Neuronal stem cell (in vitro differentiated cells): ENCODE measurements around the gene KLHL24.

Experiments
- DNase-seq: peaks from one replicate; pipeline ENCODE4 v3.0.0-alpha.2; 2013; ENCODE audit warnings: low spot score
- H2AFZ ChIP-seq: one replicate; pipeline ENCODE4 v1.6.1; 2013; ENCODE audit warnings: mild to moderate bottlenecking, low read length, inconsistent platforms
- H2AK5ac ChIP-seq: 2 replicates; pipeline ENCODE4 v1.6.1; 2013; ENCODE audit warnings: low read depth, mild to moderate bottlenecking, inconsistent platforms, low read length, moderate library complexity, mixed read lengths
- H2BK120ac ChIP-seq: 2 replicates; pipeline ENCODE4 v1.6.1; 2013; ENCODE audit warnings: low read depth, mild to moderate bottlenecking, inconsistent platforms, low read length, moderate library complexity, mixed read lengths
- H2BK12ac ChIP-seq: one replicate; pipeline ENCODE4 v1.6.1; 2013; ENCODE audit warnings: low read length, inconsistent platforms
- H2BK15ac ChIP-seq: 2 replicates; pipeline ENCODE4 v1.6.1; 2013; ENCODE audit warnings: mild to moderate bottlenecking, low read length, inconsistent platforms, mixed read lengths
- H2BK5ac ChIP-seq: one replicate; pipeline ENCODE4 v1.6.1; 2013; ENCODE audit warnings: inconsistent platforms, mild to moderate bottlenecking, low read length, moderate library complexity
- H3K14ac ChIP-seq: one replicate; pipeline ENCODE4 v1.6.1; 2013; ENCODE audit warnings: low read length, inconsistent platforms
- H3K18ac ChIP-seq: 2 replicates; pipeline ENCODE4 v1.6.1; 2013; ENCODE audit warnings: low read length, inconsistent platforms
- H3K23ac ChIP-seq: 2 replicates; pipeline ENCODE4 v1.6.1; 2013; ENCODE audit warnings: low read depth, mild to moderate bottlenecking, mixed read lengths, low read length, inconsistent platforms; ENCODE audit not compliant: poor library complexity
- H3K27ac ChIP-seq: replicated peaks from 3 replicates; pipeline ENCODE4 v1.5.1; 2013; ENCODE audit warnings: low read length, inconsistent platforms
- H3K27me3 ChIP-seq, 3 experiments: 2 replicates each; pipeline ENCODE4 v1.6.1; 2013; ENCODE audit warnings: low read length in 3 of 3, mild to moderate bottlenecking in 2 of 3, inconsistent platforms in 1 of 3, low read depth in 1 of 3, mixed read lengths in 1 of 3, moderate library complexity in 1 of 3; ENCODE audit not compliant: control insufficient read depth in 3 of 3, insufficient read depth in 3 of 3
- H3K36me3 ChIP-seq, 2 donors: replicated peaks in 1 of 2; 2 replicates each; pipeline ENCODE4 v1.6.1; 2013; ENCODE audit warnings: low read length in 2 of 2; ENCODE audit not compliant: control insufficient read depth in 2 of 2, insufficient read depth in 2 of 2
- H3K4ac ChIP-seq: 2 replicates; pipeline ENCODE4 v1.6.1; 2013; ENCODE audit warnings: inconsistent platforms, mild to moderate bottlenecking, low read length, moderate library complexity
- H3K4me1 ChIP-seq, 2 donors: 1 replicate in 1 of 2; 2 replicates in 1 of 2; pipeline ENCODE4 v1.6.1; 2013; ENCODE audit warnings: low read length in 2 of 2, low read depth in 1 of 2; ENCODE audit not compliant: control insufficient read depth in 2 of 2, insufficient read depth in 1 of 2
- H3K4me2 ChIP-seq: one replicate; pipeline ENCODE4 v1.6.1; 2013; ENCODE audit warnings: mild to moderate bottlenecking, low read length, inconsistent platforms; ENCODE audit not compliant: insufficient read depth, poor library complexity, severe bottlenecking
- H3K4me3 ChIP-seq, 2 donors: 2 replicates each; pipeline ENCODE4 v1.5.1; 2013; ENCODE audit warnings: low read length in 2 of 2, mild to moderate bottlenecking in 2 of 2, inconsistent platforms in 1 of 2, moderate library complexity in 1 of 2
- H3K79me1 ChIP-seq: one replicate; pipeline ENCODE4 v1.6.1; 2013; ENCODE audit warnings: low read depth, mild to moderate bottlenecking, inconsistent platforms, low read length, moderate library complexity
- H3K9ac ChIP-seq: one replicate; pipeline ENCODE4 v1.6.1; 2013; ENCODE audit warnings: mild to moderate bottlenecking, low read depth, low read length, inconsistent platforms; ENCODE audit not compliant: poor library complexity
- H3K9me3 ChIP-seq, 2 donors: replicated peaks in 1 of 2; 2 replicates each; pipeline versions ENCODE3 to v1.6.1; 2013; ENCODE audit warnings: low read length in 2 of 2, mild to moderate bottlenecking in 2 of 2, inconsistent platforms in 1 of 2, low read depth in 1 of 2, mixed read lengths in 1 of 2, moderate library complexity in 1 of 2; ENCODE audit not compliant: control insufficient read depth in 2 of 2, insufficient read depth in 1 of 2
- H4K8ac ChIP-seq: one replicate; pipeline ENCODE4 v1.6.1; 2013; ENCODE audit warnings: low read depth, mild to moderate bottlenecking, inconsistent platforms, low read length, moderate library complexity
- H4K91ac ChIP-seq: one replicate; pipeline ENCODE4 v1.6.1; 2013; ENCODE audit warnings: low read length, low read depth, mild to moderate bottlenecking, inconsistent platforms; ENCODE audit not compliant: poor library complexity
- WGBS, 2 donors: extraction: QIAGEN DNeasy Blood & Tissue Kit; methylation state at CpG; one replicate each; pipeline ENCODE4 v1.1.7; 2013; ENCODE audit warnings: missing lambda C conversion rate in 2 of 2, mixed read lengths in 1 of 2; ENCODE audit not compliant: insufficient read length in 2 of 2, insufficient replicate concordance in 1 of 2; ENCODE audit errors: extremely low coverage in 2 of 2; 5-methylcytosine and 5-hydroxymethylcytosine counted together

Gene KLHL24

DNA sequence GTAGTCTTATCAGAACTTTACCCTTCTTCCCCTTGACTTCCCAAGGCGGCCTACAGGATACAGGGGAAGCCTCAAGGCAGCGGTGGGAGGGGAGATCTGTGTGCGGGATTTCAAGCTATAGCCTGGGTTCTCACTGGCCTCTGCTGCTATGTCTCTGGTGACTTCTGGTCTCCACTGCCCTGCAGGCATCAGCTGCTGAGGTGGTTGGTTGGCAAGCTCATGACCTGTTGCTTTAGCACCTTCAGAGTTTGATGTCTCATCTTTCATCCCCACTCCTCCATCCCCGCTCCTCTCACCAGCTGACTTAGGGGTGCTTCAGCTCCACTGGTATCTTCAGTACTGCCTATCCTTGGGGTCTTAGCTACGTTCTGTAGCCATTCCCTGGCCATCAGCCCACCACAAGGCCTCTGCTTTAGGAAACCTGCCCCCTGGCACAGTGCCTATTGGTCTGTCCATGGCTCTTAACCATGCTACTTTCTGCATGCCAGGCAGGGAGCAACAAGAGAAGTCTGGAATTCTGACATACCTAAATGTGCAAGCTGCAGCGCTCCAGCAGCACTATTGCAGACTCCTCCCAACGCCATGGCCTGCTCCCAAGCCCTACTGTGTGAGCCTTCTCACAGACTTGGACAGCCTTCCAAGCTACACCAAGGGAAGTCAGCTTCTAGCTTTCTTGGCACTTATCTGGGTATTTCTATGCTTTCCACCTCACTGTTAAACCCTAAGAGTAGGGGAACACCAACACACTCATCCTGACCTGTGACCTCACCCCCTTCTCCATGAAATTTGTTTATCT lies 60.3 kb downstream of the KLHL24 start:
- peaks cover 0 to 3% (median 0%) of the 10 kb centered on the region in 3 experiments for H3K27me3 ChIP-seq
- no peak overlapping the region for H4K91ac ChIP-seq
- H3K4ac ChIP-seq, result no peak overlapping the region
- H3K23ac ChIP-seq, result no peak overlapping the region
- no peak for DNase-seq
- no CpG with 5 or more reads among the region's 7 CpGs for WGBS, 2 donors
- peaks cover 5% of the 10 kb centered on the region for H3K79me1 ChIP-seq
- H3K4me3 ChIP-seq, result no peak overlapping the region
- no peaks in the 10 kb centered on the region for H3K36me3 ChIP-seq
- H2BK5ac ChIP-seq, result no peak overlapping the region
- no peak overlapping the region for H3K9ac ChIP-seq
- H3K14ac ChIP-seq, result no peak overlapping the region
- no peak overlapping the region for H2BK15ac ChIP-seq
- no peak overlapping the region for H2AFZ ChIP-seq
- no peaks in the 10 kb centered on the region for H3K9me3 ChIP-seq
- no peak overlapping the region for H4K8ac ChIP-seq
- H3K27ac ChIP-seq, result no peak overlapping the region
- peak overlapping the region; percentile 65 for H2BK12ac ChIP-seq
- H3K4me2 ChIP-seq, result no peak overlapping the region
- H2BK120ac ChIP-seq, result no peak overlapping the region
- H3K4me1 ChIP-seq, result peaks cover 4 to 5% of the 10 kb centered on the region in 2 donors
- peak overlapping the region; percentile 6 for H2AK5ac ChIP-seq
- H3K18ac ChIP-seq, result no peak overlapping the region

DNA sequence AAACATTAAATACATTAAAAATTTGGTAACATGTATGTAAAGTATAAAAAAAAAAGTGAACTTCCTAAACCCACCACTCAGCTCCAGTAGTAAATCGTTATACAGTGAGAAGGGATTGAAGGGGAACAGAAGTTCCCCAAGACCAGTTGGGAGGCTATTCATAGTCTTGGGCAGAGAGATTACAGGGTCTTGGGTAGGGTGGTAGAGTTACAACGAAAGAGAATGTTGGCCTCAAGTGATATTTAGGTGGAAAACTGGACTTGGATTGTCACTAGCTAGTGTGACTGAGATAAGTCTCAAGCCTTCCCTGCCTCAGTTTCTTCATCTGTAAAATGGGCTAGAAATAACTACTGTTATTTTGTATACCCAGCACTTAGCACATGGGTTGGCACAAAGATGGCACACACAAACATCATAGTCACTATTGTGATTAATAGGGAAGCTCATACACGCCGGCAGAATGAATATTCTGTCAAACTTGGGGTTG lies 61.7 kb downstream of the KLHL24 start:
- Histone ChIP-seq H3K4me1 (peaks cover 4 to 5% of the 10 kb centered on the region in 2 donors), H2BK5ac (no peak overlapping the region), H4K91ac (no peak overlapping the region), H4K8ac (no peak overlapping the region), H2AFZ (peak overlapping the region; percentile 95), H3K9ac (no peak overlapping the region), H3K27me3 (peaks cover 0 to 3% (median 0%) of the 10 kb centered on the region in 3 experiments), H3K9me3 (peaks cover 0 to 5% of the 10 kb centered on the region in 2 donors), H3K14ac (no peak overlapping the region), H2BK15ac (no peak overlapping the region), H3K4ac (no peak overlapping the region), H3K79me1 (peaks cover 5% of the 10 kb centered on the region), H3K4me3 (peak overlapping the region; percentile 64 to 95), H2BK12ac (no peak overlapping the region), H3K36me3 (peaks cover 4 to 13% of the 10 kb centered on the region in 2 donors), H2AK5ac (no peak overlapping the region), H3K23ac (no peak overlapping the region), H3K4me2 (no peak overlapping the region), H3K18ac (no peak overlapping the region), H2BK120ac (no peak overlapping the region), H3K27ac (no peak overlapping the region)
- no CpG with 5 or more reads among the region's 4 CpGs for WGBS, 2 donors
- no peak for DNase-seq

DNA sequence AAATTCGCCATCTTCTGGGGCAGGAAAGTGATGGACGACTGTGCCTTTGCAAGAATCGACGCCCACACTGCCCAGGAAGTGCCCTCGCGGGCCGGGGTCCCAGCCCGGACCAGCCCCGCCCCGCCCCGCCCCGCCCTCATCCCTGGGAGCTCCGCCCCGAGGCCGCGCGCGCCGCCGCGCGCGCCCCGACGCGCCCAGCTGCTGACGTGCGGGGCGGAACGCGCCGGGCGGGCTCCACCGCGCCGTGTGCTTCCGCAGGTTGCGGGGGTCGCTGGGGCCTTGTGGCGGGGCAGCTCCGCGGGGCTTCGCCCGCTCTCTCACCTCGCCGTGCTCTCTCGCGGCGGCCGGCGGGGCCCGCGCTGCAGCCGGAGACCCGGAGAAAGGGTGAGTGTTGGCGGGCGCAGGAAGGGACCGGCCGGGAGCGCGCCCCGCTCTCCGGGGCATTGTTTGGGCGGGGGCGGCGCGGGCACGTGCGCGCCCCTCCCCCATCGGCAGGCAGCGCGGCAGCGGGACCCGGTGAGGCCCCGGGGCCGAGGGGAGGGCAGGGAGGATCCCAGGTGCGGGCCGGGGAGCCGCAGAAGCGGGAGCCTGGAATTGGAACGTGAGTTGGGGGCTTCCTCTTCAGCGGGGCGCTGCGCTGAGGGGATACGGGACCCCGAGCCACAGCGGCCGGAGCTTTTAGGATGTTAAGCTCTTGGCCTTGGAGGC lies 62.3 kb downstream of the KLHL24 start, which contains the start of gene YEATS2:
YEATS2 (plus strand) TSS at position 188 of the 708 bp plus-strand sequence. CDS start 17,366 bp downstream, outside the sequence.
- Histone ChIP-seq H3K27me3 (peaks cover 0 to 3% (median 0%) of the 10 kb centered on the region in 3 experiments), H4K8ac (no peak within 1 kb of the TSS), H4K91ac (peak within 1 kb of the TSS; percentile 59), H3K4me3 (peak within 1 kb of the TSS; percentile 93 to 95), H2BK12ac (no peak within 1 kb of the TSS), H3K9me3 (peaks cover 0 to 5% of the 10 kb centered on the region in 2 donors), H3K79me1 (peaks cover 5% of the 10 kb centered on the region), H2BK15ac (peak within 1 kb of the TSS; percentile 90), H3K27ac (peak within 1 kb of the TSS; percentile 79), H3K14ac (peak within 1 kb of the TSS; percentile 63), H3K36me3 (peaks cover 4 to 18% of the 10 kb centered on the region in 2 donors), H3K4me1 (peaks cover 4 to 5% of the 10 kb centered on the region in 2 donors), H3K23ac (peak within 1 kb of the TSS; percentile 95), H2BK120ac (peak within 1 kb of the TSS; percentile 88), H3K4ac (peak within 1 kb of the TSS; percentile 56), H2AK5ac (peak within 1 kb of the TSS; percentile 98), H2BK5ac (peak within 1 kb of the TSS; percentile 97), H3K18ac (peak within 1 kb of the TSS; percentile 99), H3K9ac (peak within 1 kb of the TSS; percentile 91), H2AFZ (peak within 1 kb of the TSS; percentile 95), H3K4me2 (peak within 1 kb of the TSS; percentile 41)
- WGBS, 2 donors, result no CpG with 5 or more reads among the region's 89 CpGs
- peak; percentile 79 for DNase-seq
